OCI-LY1 (cell line): ENCODE data around the gene ANKRD39.
"Not testable (repeated sequence)": the region's sequence is repeated elsewhere in the genome, so short reads cannot be mapped to it uniquely, and the experiment has no call there.

Experiments
- H2AFZ ChIP-seq: fragments of 200-600 bp; sonication (generic), shearing (Covaris generic); 2 replicates; pipeline ENCODE4 v1.6.0; 2014; ENCODE audit warnings: antibody characterized with exemption, mild to moderate bottlenecking, low read length
- H3F3A ChIP-seq: fragments of 200-600 bp; sonication (generic), shearing (Covaris generic); 2 replicates; pipeline ENCODE4 v1.6.0; 2014; ENCODE audit warnings: mild to moderate bottlenecking, antibody characterized with exemption, low read length, moderate library complexity; ENCODE audit not compliant: insufficient read depth
- H3K27ac ChIP-seq: fragments of 200-600 bp; sonication (generic); 2 replicates; pipeline ENCODE4 v1.5.1; 2014; ENCODE audit warnings: low read length, mixed run types, mild to moderate bottlenecking, low read depth; ENCODE audit not compliant: poor library complexity, severe bottlenecking
- H3K27me3 ChIP-seq: fragments of 200-600 bp; sonication (generic); 2 replicates; pipeline ENCODE4 v1.6.0; 2014; ENCODE audit warnings: antibody characterized with exemption, mild to moderate bottlenecking, low read length, moderate library complexity; ENCODE audit not compliant: insufficient read depth
- H3K36me3 ChIP-seq: fragments of 200-600 bp; sonication (generic); 2 replicates; pipeline ENCODE4 v1.6.1; 2014; ENCODE audit warnings: mild to moderate bottlenecking, antibody characterized with exemption, low read length, moderate library complexity, mixed read lengths; ENCODE audit not compliant: insufficient read depth
- H3K4me1 ChIP-seq: fragments of 200-600 bp; sonication (generic); 2 replicates; pipeline ENCODE4 v1.5.1; 2014; ENCODE audit warnings: mild to moderate bottlenecking, low read length, moderate library complexity; ENCODE audit not compliant: insufficient read depth, severe bottlenecking
- H3K4me2 ChIP-seq: fragments of 200-600 bp; sonication (generic), shearing (Covaris generic); 2 replicates; pipeline ENCODE4 v1.6.1; 2014; ENCODE audit warnings: low read length
- H3K4me3 ChIP-seq: fragments of 200-600 bp; sonication (generic); 2 replicates; pipeline ENCODE4 v1.5.1; 2014; ENCODE audit warnings: low read length, low read depth, mild to moderate bottlenecking, mixed read lengths; ENCODE audit not compliant: poor library complexity, severe bottlenecking
- H3K79me2 ChIP-seq: fragments of 200-600 bp; shearing (Covaris generic); 2 replicates; pipeline ENCODE4 v1.6.1; 2016; ENCODE audit warnings: mixed run types, low read length, mixed read lengths; ENCODE audit not compliant: insufficient read depth
- H3K9ac ChIP-seq: fragments of 200-600 bp; sonication (generic), shearing (Covaris generic); 2 replicates; pipeline ENCODE4 v1.6.1; 2014; ENCODE audit warnings: mild to moderate bottlenecking, low read length, mixed read lengths
- H3K9me2 ChIP-seq: fragments of 200-600 bp; sonication (generic), shearing (Covaris generic); 2 replicates; pipeline ENCODE4 v1.6.1; 2014; ENCODE audit warnings: low read depth, mild to moderate bottlenecking, low read length, mixed read lengths
- H3K9me3 ChIP-seq: fragments of 200-600 bp; shearing (Covaris generic); 2 replicates; pipeline ENCODE4 v1.6.1; 2014; ENCODE audit warnings: low read length, mixed read lengths
- H4K20me1 ChIP-seq: fragments of 200-600 bp; sonication (generic), shearing (Covaris generic); 2 replicates; pipeline ENCODE4 v1.6.0; 2016; ENCODE audit warnings: mild to moderate bottlenecking, low read length; ENCODE audit not compliant: insufficient read depth
- EZH2 ChIP-seq: fragments of 200-600 bp; sonication (generic), shearing (Covaris generic); IDR thresholded peaks from 2 replicates; pipeline ENCODE4 v1.8.0; 2017; ENCODE audit warnings: borderline replicate concordance, mixed run types, mild to moderate bottlenecking, antibody characterized with exemption, low read length, moderate library complexity, mixed read lengths
- TF ChIP-seq, protein P1 (sequence below): fragments of 200-600 bp; sonication (generic), shearing (Covaris generic); IDR thresholded peaks from 2 replicates; pipeline ENCODE4 v1.5.1; 2017; ENCODE audit warnings: mild to moderate bottlenecking, antibody characterized with exemption, low read length, moderate library complexity, mixed read lengths

The ANKRD39 gene

DNA sequence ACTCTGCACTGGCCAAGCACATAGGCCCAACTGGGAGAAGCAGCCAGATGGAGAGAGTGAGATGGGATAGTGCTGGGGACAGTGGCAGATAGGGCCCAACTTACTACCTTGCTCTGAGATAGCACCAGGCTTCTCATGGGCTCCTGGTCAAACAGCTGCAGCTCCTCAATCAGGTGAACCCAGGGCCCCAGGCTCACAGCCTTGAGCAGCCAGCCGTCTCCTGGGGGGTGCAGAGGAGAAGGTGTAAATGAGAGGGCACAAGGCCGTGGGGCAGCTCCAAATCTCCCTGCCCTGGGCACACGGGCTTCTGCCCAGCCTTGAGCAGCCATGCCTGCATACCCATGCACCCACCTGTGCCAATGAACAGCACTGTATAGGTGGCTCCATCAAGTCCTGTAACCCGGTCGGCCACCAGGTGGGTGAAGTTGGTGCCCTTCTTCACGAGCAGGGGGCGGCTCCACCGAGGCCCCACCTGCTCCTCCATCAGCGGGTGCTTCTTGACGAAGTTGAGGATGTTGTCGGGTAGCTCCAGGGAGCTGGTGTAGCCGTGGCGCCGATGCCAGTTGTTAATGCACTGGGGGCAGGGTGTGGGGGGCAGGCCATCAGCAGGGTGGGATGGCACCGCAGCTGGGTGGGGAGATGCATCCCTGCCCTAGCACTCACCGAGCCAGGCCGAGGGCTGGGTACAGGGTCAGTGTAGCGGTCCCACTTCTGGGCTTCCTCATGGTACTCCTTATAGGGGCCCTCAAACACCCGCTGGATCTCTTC is 5.9 kb upstream of the ANKRD39 start:
- no peaks in the 10 kb centered on the region for H4K20me1 ChIP-seq
- H3K4me2 ChIP-seq, result no peak overlapping the region
- H3K4me3 ChIP-seq, result no peak overlapping the region
- no peak for TF ChIP-seq EZH2
- H3K4me1 ChIP-seq, result peaks cover 22% of the 10 kb centered on the region
- no peaks in the 10 kb centered on the region for H3K9me2 ChIP-seq
- H3K36me3 ChIP-seq, result no peaks in the 10 kb centered on the region
- H3K9ac ChIP-seq, result no peak overlapping the region
- H3K27me3 ChIP-seq, result 0 out of 2 replicates have a peak, but pooled peaks cover 18% of the 10 kb centered on the region
- H2AFZ ChIP-seq, result no peak overlapping the region
- H3K9me3 ChIP-seq, result no peaks in the 10 kb centered on the region
- no peak overlapping the region for H3K27ac ChIP-seq
- H3F3A ChIP-seq, result no peaks in the 10 kb centered on the region
- H3K79me2 ChIP-seq, result no peaks in the 10 kb centered on the region

DNA sequence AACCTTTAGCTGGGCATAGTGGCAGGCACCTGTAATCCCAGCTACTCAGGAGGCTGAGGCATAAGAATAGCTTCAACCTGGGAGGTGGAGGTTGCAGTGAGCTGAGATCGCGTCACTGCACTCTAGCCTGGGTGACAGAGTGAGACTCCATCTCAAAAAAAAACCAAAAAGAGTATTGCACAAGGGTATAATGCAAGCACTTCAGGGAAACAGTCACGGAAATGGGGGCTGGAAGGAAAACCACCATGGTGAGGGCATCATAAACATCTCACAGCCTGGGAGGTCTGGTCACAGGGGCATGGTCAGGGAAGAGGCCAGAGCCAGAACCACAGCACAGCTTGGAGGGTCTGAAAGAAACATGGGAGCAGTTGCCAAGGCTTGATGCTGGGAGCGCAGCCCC is 5.2 kb upstream of the ANKRD39 start:
- not testable (repeated sequence) for H3K4me2 ChIP-seq, H3K4me3 ChIP-seq, H3K9ac ChIP-seq, H2AFZ ChIP-seq, H3F3A ChIP-seq, H3K36me3 ChIP-seq, H3K9me2 ChIP-seq, H3K9me3 ChIP-seq, H4K20me1 ChIP-seq, H3K79me2 ChIP-seq, H3K27ac ChIP-seq
- Histone ChIP-seq H3K4me1 (peaks cover 21% of the 10 kb centered on the region), H3K27me3 (0 out of 2 replicates have a peak, but pooled peaks cover 14% of the 10 kb centered on the region)

DNA sequence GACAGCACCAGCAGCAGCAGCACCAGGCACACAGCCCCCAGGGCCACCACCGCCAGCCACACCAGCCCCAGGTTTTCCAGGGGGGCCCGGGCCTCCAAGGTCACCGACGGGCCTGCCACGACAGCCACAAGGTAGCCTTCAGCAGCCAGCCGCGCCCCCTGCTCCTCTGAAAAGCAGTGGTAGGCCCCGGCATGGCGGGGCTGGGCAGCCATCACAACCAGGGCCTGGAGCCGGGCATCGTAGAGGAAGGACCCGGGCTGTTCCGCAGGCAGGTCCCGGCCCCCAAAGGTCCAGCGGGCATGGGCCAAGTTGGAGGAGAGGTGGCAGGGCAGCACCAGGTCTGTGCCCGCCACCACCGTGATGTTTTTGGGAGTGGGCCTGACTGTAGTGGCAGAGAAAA is 3.3 kb upstream of the ANKRD39 start:
- H3K79me2 ChIP-seq, result no peaks in the 10 kb centered on the region
- H3K36me3 ChIP-seq, result no peaks in the 10 kb centered on the region
- H3K4me2 ChIP-seq, result no peak overlapping the region
- no peak overlapping the region for H3K9ac ChIP-seq
- H3K9me2 ChIP-seq, result no peaks in the 10 kb centered on the region
- 0 out of 2 replicates have a peak, but pooled peaks cover 7% of the 10 kb centered on the region for H3K27me3 ChIP-seq
- H4K20me1 ChIP-seq, result no peaks in the 10 kb centered on the region
- H3K4me1 ChIP-seq, result peaks cover 17% of the 10 kb centered on the region
- no peaks in the 10 kb centered on the region for H3F3A ChIP-seq
- no peak overlapping the region for H3K4me3 ChIP-seq
- no peak overlapping the region for H2AFZ ChIP-seq
- H3K27ac ChIP-seq, result no peak overlapping the region
- no peak for TF ChIP-seq EZH2
- TF ChIP-seq, protein P1, sequence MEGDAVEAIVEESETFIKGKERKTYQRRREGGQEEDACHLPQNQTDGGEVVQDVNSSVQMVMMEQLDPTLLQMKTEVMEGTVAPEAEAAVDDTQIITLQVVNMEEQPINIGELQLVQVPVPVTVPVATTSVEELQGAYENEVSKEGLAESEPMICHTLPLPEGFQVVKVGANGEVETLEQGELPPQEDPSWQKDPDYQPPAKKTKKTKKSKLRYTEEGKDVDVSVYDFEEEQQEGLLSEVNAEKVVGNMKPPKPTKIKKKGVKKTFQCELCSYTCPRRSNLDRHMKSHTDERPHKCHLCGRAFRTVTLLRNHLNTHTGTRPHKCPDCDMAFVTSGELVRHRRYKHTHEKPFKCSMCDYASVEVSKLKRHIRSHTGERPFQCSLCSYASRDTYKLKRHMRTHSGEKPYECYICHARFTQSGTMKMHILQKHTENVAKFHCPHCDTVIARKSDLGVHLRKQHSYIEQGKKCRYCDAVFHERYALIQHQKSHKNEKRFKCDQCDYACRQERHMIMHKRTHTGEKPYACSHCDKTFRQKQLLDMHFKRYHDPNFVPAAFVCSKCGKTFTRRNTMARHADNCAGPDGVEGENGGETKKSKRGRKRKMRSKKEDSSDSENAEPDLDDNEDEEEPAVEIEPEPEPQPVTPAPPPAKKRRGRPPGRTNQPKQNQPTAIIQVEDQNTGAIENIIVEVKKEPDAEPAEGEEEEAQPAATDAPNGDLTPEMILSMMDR, result no peak
- H3K9me3 ChIP-seq, result no peaks in the 10 kb centered on the region

DNA sequence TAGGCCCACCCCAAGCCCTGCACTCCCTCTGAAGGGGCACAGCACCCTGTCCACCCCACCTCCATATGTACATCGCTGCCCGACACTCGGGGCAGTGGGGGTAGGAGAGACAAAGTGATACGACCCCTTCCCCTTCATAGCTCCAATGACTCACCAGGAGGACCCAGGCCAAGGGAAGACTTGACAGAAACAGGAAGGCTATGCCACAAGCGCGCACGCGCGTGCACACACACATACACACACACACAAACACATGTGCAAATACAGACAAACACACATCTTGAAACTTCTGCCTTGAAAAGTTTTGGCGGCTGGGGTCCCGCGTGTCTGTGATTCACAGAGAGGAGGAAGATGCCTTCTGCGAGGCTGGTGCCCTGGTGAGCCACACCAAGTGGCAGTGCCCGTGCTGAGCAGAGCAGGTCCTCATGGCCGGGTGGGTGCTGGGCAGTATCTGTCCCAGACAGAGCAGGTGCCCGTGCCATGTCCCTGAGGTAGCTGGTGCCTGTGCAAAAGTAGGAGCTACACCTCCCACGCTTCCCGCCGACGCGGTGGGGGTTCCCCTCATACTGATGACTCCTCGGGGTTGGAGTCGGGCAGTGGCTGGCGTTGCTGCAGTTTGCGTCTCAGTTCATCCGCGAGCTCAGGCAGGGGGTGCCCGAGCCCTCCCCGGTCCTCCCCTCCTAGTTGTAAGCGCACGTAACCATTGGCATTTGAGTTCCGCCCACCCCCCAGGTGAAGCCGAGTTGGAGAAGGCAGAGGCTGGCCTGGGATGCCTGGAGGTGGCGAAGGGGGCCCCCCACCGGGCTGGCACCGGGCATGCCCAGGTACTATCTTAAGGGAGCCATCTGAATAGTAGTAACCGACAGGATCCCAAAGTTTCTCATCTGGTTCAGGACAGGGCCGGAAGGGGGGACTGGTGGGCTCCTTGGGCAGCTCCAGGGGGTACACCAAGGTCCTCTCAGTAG is 2.5 kb upstream of the ANKRD39 start:
- Histone ChIP-seq H3K4me3 (no peak overlapping the region), H3K27ac (no peak overlapping the region), H3K36me3 (no peaks in the 10 kb centered on the region), H3K4me2 (no peak overlapping the region), H3K9ac (no peak overlapping the region), H2AFZ (no peak overlapping the region), H3K9me2 (no peaks in the 10 kb centered on the region), H3F3A (no peaks in the 10 kb centered on the region), H4K20me1 (no peaks in the 10 kb centered on the region), H3K79me2 (no peaks in the 10 kb centered on the region), H3K27me3 (0 out of 2 replicates have a peak, but pooled peaks cover 7% of the 10 kb centered on the region), H3K4me1 (peaks cover 19% of the 10 kb centered on the region), H3K9me3 (no peaks in the 10 kb centered on the region)
- TF ChIP-seq, protein P1, result no peak
- no peak for TF ChIP-seq EZH2
